DOHH2 (cell line): Measurements from ENCODE around the gene DMAC2.

ENCODE experiments used
- H3F3A ChIP-seq: fragments of 200-600 bp; sonication (generic), shearing (Covaris generic); 2 replicates; pipeline ENCODE4 v1.6.0; 2016; ENCODE audit warnings: antibody characterized with exemption, mild to moderate bottlenecking; ENCODE audit not compliant: control insufficient read depth, insufficient read depth
- H3K27ac ChIP-seq: fragments of 200-600 bp; sonication (generic); 2 replicates; pipeline ENCODE4 v1.5.1; 2014; ENCODE audit warnings: low read depth, mild to moderate bottlenecking, low read length, moderate library complexity
- H3K27me3 ChIP-seq: fragments of 200-600 bp; sonication (generic); 2 replicates; pipeline ENCODE4 v1.6.1; 2014; ENCODE audit warnings: mild to moderate bottlenecking, low read length, mixed read lengths; ENCODE audit not compliant: control insufficient read depth
- H3K36me3 ChIP-seq: fragments of 200-600 bp; sonication (generic); 2 replicates; pipeline ENCODE4 v1.6.1; 2014; ENCODE audit warnings: mild to moderate bottlenecking, low read length, moderate library complexity, mixed read lengths; ENCODE audit not compliant: control insufficient read depth
- H3K4me1 ChIP-seq: fragments of 200-600 bp; sonication (generic); 2 replicates; pipeline ENCODE4 v1.6.1; 2014; ENCODE audit warnings: mild to moderate bottlenecking, low read length, mixed read lengths; ENCODE audit not compliant: control insufficient read depth
- H3K4me2 ChIP-seq: fragments of 200-600 bp; sonication (generic); 2 replicates; pipeline ENCODE4 v1.6.0; 2014; ENCODE audit warnings: mild to moderate bottlenecking, low read length, moderate library complexity
- H3K4me3 ChIP-seq: fragments of 200-600 bp; sonication (generic); 2 replicates; pipeline ENCODE4 v1.5.1; 2014; ENCODE audit warnings: mild to moderate bottlenecking, low read length, mixed read lengths
- H3K79me2 ChIP-seq: fragments of 200-600 bp; sonication (generic); 2 replicates; pipeline ENCODE4 v1.6.1; 2014; ENCODE audit warnings: mild to moderate bottlenecking, low read length, mixed read lengths; ENCODE audit not compliant: control insufficient read depth
- H3K9me2 ChIP-seq: fragments of 200-600 bp; sonication (generic); replicated peaks from 2 replicates; pipeline ENCODE4 v1.6.1; 2014; ENCODE audit warnings: mild to moderate bottlenecking, low read length, mixed read lengths; ENCODE audit not compliant: control insufficient read depth
- H3K9me3 ChIP-seq: fragments of 200-600 bp; sonication (generic); 2 replicates; pipeline ENCODE4 v1.6.1; 2014; ENCODE audit warnings: antibody characterized with exemption, low read length, mixed read lengths; ENCODE audit not compliant: control insufficient read depth, insufficient read depth
- H4K20me1 ChIP-seq: fragments of 200-600 bp; sonication (generic); 2 replicates; pipeline ENCODE4 v1.6.0; 2014; ENCODE audit warnings: low read depth, mild to moderate bottlenecking, antibody characterized with exemption, low read length, moderate library complexity; ENCODE audit not compliant: control insufficient read depth, insufficient read depth
- EZH2phosphoT487 ChIP-seq: fragments of 200-600 bp; sonication (generic); IDR thresholded peaks from 2 replicates; pipeline ENCODE4 v1.6.1; 2017; ENCODE audit warnings: borderline replicate concordance, mild to moderate bottlenecking, antibody characterized with exemption, low read length, moderate library complexity, mixed read lengths
- TF ChIP-seq, protein P1 (sequence below): fragments of 200-600 bp; sonication (generic); IDR thresholded peaks from one replicate; pipeline ENCODE4 v1.5.1; 2014; ENCODE audit warnings: antibody characterized with exemption, mild to moderate bottlenecking, low read depth, low read length; ENCODE audit not compliant: poor library complexity, severe bottlenecking

The DMAC2 gene

GRCh38 chr19:41427647-41428480, 11.8 kb downstream of the DMAC2 start:
- Histone ChIP-seq H3K4me2 (peak overlapping the region; percentile 26; the same call in 1 of the 2 replicates), H3F3A (no peaks in the 10 kb centered on the region), H3K9me3 (no peaks in the 10 kb centered on the region), H3K4me3 (no peak overlapping the region), H3K9me2 (no peaks in the 10 kb centered on the region), H3K36me3 (peaks cover 25% of the 10 kb centered on the region), H3K27ac (no peak overlapping the region), H3K27me3 (no peaks in the 10 kb centered on the region), H3K4me1 (peaks cover 17% of the 10 kb centered on the region), H4K20me1 (no peaks in the 10 kb centered on the region), H3K79me2 (no peaks in the 10 kb centered on the region)
- TF ChIP-seq, protein P1, sequence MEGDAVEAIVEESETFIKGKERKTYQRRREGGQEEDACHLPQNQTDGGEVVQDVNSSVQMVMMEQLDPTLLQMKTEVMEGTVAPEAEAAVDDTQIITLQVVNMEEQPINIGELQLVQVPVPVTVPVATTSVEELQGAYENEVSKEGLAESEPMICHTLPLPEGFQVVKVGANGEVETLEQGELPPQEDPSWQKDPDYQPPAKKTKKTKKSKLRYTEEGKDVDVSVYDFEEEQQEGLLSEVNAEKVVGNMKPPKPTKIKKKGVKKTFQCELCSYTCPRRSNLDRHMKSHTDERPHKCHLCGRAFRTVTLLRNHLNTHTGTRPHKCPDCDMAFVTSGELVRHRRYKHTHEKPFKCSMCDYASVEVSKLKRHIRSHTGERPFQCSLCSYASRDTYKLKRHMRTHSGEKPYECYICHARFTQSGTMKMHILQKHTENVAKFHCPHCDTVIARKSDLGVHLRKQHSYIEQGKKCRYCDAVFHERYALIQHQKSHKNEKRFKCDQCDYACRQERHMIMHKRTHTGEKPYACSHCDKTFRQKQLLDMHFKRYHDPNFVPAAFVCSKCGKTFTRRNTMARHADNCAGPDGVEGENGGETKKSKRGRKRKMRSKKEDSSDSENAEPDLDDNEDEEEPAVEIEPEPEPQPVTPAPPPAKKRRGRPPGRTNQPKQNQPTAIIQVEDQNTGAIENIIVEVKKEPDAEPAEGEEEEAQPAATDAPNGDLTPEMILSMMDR: no peak
- no peak for TF ChIP-seq EZH2phosphoT487

DNA sequence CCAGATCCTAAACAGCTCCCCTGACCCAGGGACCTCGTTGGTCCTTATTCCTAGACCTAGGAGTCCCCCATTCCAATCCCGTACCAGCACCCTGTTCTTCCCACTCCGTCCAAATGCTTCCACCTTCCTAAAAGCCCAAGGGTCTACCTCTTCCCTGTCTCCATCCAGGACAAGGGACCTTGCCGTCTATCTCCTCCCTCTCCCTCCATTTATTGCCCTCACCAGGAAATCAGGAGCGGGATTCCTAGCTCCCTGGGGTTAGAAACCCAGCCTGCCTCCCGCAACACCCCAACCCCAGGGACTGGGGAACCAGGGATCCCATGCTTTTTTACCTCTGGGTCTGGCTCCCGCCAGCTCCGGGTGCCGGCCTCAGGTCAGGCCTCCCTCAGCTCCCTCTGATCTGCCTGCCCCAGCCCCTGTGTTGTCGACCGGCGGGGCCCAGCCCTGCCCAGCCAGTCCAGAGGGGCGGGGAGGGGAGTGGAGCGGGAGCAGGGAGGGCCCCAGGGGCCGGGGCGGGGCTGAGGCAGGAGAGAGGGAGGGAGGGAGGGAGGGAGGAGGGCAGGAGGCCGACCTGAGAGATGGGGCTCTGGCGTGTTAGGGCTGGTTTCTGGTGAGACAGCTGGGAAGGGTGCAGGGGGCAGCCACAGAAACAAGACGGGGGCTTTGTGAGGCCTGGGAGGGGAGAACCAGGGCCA, 12.6 kb downstream of the DMAC2 start, which contains the start of gene B3GNT8:
B3GNT8 (minus strand) TSS at position 423 of the 695 bp plus-strand sequence. CDS start 596 bp downstream, outside the sequence.
- Histone ChIP-seq H3K4me2 (peak within 1 kb of the TSS; percentile 26; the same call in 1 of the 2 replicates), H4K20me1 (no peaks in the 10 kb centered on the region), H3F3A (no peaks in the 10 kb centered on the region), H3K36me3 (peaks cover 19% of the 10 kb centered on the region), H3K9me3 (no peaks in the 10 kb centered on the region), H3K4me3 (no peak within 1 kb of the TSS), H3K27ac (no peak within 1 kb of the TSS), H3K27me3 (no peaks in the 10 kb centered on the region), H3K4me1 (peaks cover 17% of the 10 kb centered on the region), H3K9me2 (no peaks in the 10 kb centered on the region), H3K79me2 (no peaks in the 10 kb centered on the region)
- TF ChIP-seq EZH2phosphoT487: no peak
- TF ChIP-seq, protein P1: no peak

DNA sequence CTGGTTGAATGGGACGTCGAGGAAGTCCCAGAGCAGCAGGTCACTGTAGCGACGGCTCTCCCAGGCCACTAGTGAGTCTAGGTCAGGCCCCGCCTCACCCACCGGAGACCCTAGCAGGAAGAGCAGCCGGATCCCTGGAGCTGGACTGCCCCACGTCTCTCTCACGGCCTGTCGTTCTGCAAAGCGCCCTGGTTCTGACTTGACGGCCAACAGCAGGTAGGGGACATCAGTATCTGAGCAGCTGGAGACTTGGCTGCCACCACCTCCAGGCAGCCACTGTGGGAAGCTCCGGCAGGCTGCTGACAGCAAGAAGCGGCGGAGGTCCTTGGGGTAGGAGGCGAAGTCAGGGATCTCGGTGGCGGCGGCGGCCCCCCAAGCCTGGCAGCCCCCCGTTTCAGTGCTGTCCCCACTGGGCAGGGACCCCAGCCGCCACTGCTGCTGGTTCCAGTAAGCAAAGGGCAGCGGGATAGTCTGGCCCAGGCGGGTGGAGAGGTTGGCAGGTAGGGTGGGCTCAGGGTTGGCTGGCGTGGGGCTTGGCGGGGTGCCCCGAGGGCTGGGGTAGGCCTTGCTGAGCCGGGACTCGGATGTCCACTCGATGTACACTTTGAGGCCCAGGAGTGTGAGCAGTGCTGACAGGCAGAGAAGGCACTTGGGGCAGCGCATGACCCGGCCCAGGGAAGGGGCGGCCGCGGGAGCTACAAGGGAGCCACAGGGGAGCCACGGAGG, 13.4 kb downstream of the DMAC2 start:
- H3K4me2 ChIP-seq: no peak overlapping the region
- H3K79me2 ChIP-seq: no peaks in the 10 kb centered on the region
- peaks cover 12% of the 10 kb centered on the region; the same call in 1 of the 2 replicates for H3K36me3 ChIP-seq
- H3F3A ChIP-seq: no peaks in the 10 kb centered on the region
- H3K4me1 ChIP-seq: peaks cover 17% of the 10 kb centered on the region
- no peaks in the 10 kb centered on the region for H4K20me1 ChIP-seq
- no peak overlapping the region for H3K27ac ChIP-seq
- no peaks in the 10 kb centered on the region for H3K27me3 ChIP-seq
- TF ChIP-seq, protein P1: no peak
- no peak for TF ChIP-seq EZH2phosphoT487
- no peaks in the 10 kb centered on the region for H3K9me3 ChIP-seq
- H3K9me2 ChIP-seq: no peaks in the 10 kb centered on the region
- no peak overlapping the region for H3K4me3 ChIP-seq
